GM13977 (cell line): ENCODE data around the gene ZNF366.

Experiments
- DNase-seq: peaks from one replicate; pipeline ENCODE4 v3.0.0; 2012; ENCODE audit warnings: low spot score
- CTCF ChIP-seq: IDR thresholded peaks from 2 replicates; pipeline ENCODE4 v1.5.1; 2012; ENCODE audit warnings: mild to moderate bottlenecking, control low read depth; ENCODE audit not compliant: insufficient read depth; ENCODE audit errors: extremely low read depth, missing control alignments
- in situ Hi-C: fragments of 300-500 bp; cut with MboI; formaldehyde crosslinking; loops from one replicate; pipeline ENCODE4 v1.12.0; 2022; ENCODE audit warnings: low sequenced_read_pairs, low pct_unique_long_range_greater_than_20kb, mixed read lengths, inconsistent platforms; ENCODE audit not compliant: unreplicated experiment

Gene ZNF366

GRCh38 chr5:72441862-72442540, 65.2 kb downstream of the ZNF366 start:
- TF ChIP-seq CTCF, result no peak
- DNase-seq, result no peak
- in situ Hi-C loops, result no loop called here

- no peak for DNase-seq
- TF ChIP-seq CTCF, result no peak
These were observed 66.0 kb downstream of the ZNF366 start for GRCh38 chr5:72441094-72441723.

GRCh38 chr5:72440207-72440638, 67.0 kb downstream of the ZNF366 start:
- no peak for DNase-seq
- in situ Hi-C loops, result no loop called here
- no peak for TF ChIP-seq CTCF

More at GRCh38 chr5:72441094-72441723, 66.0 kb downstream of the ZNF366 start:
- in situ Hi-C loops, result no loop called here

- no peak for TF ChIP-seq CTCF
- in situ Hi-C loops, result no loop called here
- DNase-seq, result no peak
These were observed 68.0 kb downstream of the ZNF366 start for GRCh38 chr5:72439192-72439591.

GRCh38 chr5:72438141-72438540, 69.1 kb downstream of the ZNF366 start:
- TF ChIP-seq CTCF, result no peak
- in situ Hi-C loops, result no loop called here
- DNase-seq, result no peak

- DNase-seq, result no peak
- no peak for TF ChIP-seq CTCF
- in situ Hi-C loops, result no loop called here
These were observed 70.3 kb downstream of the ZNF366 start for GRCh38 chr5:72436796-72437471.
